IMR-90 (cell line): ENCODE data around the gene MSH3. TPM values are rescaled to one million over a fixed set of nuclear protein-coding genes. Genes with fewer than 3 reads are reported as not detected.

Experiments
- ATAC-seq: fragments of 200-7000 bp; cut with Tn5 transposase; 2 replicates; pipeline ENCODE4 v1.9.1; 2020; ENCODE audit warnings: low read depth, mild to moderate bottlenecking, moderate library complexity
- BruUV-seq: library from RNA; stranded (reverse); fragments of 400-500 nt; replicated peaks from 2 replicates; lab custom pipeline; 2021; lab: Mats Ljungman, UMichigan
- CTCF ChIA-PET: fragments of 300-600 bp; formaldehyde crosslinking; extraction: SDS; loops from one replicate; lab custom pipeline; 2021; ENCODE audit warnings: antibody characterized with exemption; lab: Yijun Ruan, JAX
- POLR2A ChIA-PET: fragments of 300-600 bp; sonication (Branson Sonifier 250); formaldehyde crosslinking; loops from one replicate; lab custom pipeline; 2022; ENCODE audit warnings: antibody characterized with exemption; ENCODE audit not compliant: unreplicated experiment; lab: Charles Lee
- DNase-seq: peaks from one replicate; pipeline ENCODE4 v3.0.0; 2013
- H2AFZ ChIP-seq: replicated peaks from 2 replicates; pipeline ENCODE3; 2013; ENCODE audit warnings: low read length, mild to moderate bottlenecking; ENCODE audit not compliant: poor library complexity
- H2AK5ac ChIP-seq: 2 replicates; pipeline ENCODE4 v1.6.1; 2013; ENCODE audit warnings: low read depth, low read length, inconsistent platforms
- H2AK9ac ChIP-seq: replicated peaks from 2 replicates; pipeline ENCODE3; 2013; ENCODE audit warnings: mild to moderate bottlenecking, low read depth, low read length, moderate library complexity; ENCODE audit not compliant: poor library complexity
- H2BK120ac ChIP-seq: 2 replicates; pipeline ENCODE4 v1.6.1; 2013; ENCODE audit warnings: low read depth, low read length, inconsistent platforms
- H2BK15ac ChIP-seq: 3 replicates; pipeline ENCODE4 v1.6.1; 2013; ENCODE audit warnings: low read depth, low read length, inconsistent platforms
- H2BK20ac ChIP-seq: 2 replicates; pipeline ENCODE4 v1.6.1; 2013; ENCODE audit warnings: low read depth, mild to moderate bottlenecking, inconsistent platforms, low read length, moderate library complexity
- H2BK5ac ChIP-seq: 2 replicates; pipeline ENCODE4 v1.6.1; 2013; ENCODE audit warnings: mild to moderate bottlenecking, low read depth, low read length, inconsistent platforms; ENCODE audit not compliant: poor library complexity, severe bottlenecking
- H3K14ac ChIP-seq: replicated peaks from 2 replicates; pipeline ENCODE4 v1.6.1; 2013; ENCODE audit warnings: low read depth, low read length, inconsistent platforms
- H3K18ac ChIP-seq: 2 replicates; pipeline ENCODE4 v1.6.1; 2013; ENCODE audit warnings: low read depth, low read length, control low read depth
- H3K23ac ChIP-seq: 2 replicates; pipeline ENCODE4 v1.6.1; 2013; ENCODE audit warnings: low read depth, low read length, inconsistent platforms
- H3K27ac ChIP-seq: 2 replicates; pipeline ENCODE4 v1.5.1; 2013; ENCODE audit warnings: mild to moderate bottlenecking, control low read depth, low read length; ENCODE audit not compliant: insufficient read depth
- H3K27me3 ChIP-seq: 2 replicates; pipeline ENCODE4 v1.6.1; 2013; ENCODE audit warnings: low read length; ENCODE audit not compliant: control insufficient read depth, insufficient read depth
- H3K36me3 ChIP-seq: 2 replicates; pipeline ENCODE4 v1.6.1; 2013; ENCODE audit warnings: low read length, mixed read lengths; ENCODE audit not compliant: control insufficient read depth, insufficient read depth
- H3K4ac ChIP-seq: 2 replicates; pipeline ENCODE4 v1.6.1; 2013; ENCODE audit warnings: low read depth, low read length, inconsistent platforms
- H3K4me1 ChIP-seq: 2 replicates; pipeline ENCODE4 v1.6.1; 2013; ENCODE audit warnings: low read length, mixed read lengths; ENCODE audit not compliant: control insufficient read depth, insufficient read depth
- H3K4me2 ChIP-seq: 2 replicates; pipeline ENCODE4 v1.6.1; 2013; ENCODE audit warnings: low read depth, mild to moderate bottlenecking, control low read depth, low read length, moderate library complexity
- H3K4me3 ChIP-seq: 2 replicates; pipeline ENCODE4 v1.5.1; 2013; ENCODE audit warnings: low read depth, mild to moderate bottlenecking, control low read depth, low read length, moderate library complexity; ENCODE audit not compliant: insufficient read depth
- H3K56ac ChIP-seq: 2 replicates; pipeline ENCODE4 v1.6.1; 2013; ENCODE audit warnings: low read length, inconsistent platforms; ENCODE audit not compliant: insufficient read depth; ENCODE audit errors: extremely low read depth
- H3K79me1 ChIP-seq, 2 experiments: 2 replicates each; pipeline ENCODE4 v1.6.1; 2013; ENCODE audit warnings: low read length in 2 of 2, inconsistent platforms in 1 of 2, low read depth in 1 of 2
- H3K9ac ChIP-seq: 2 replicates; pipeline ENCODE4 v1.6.1; 2013; ENCODE audit warnings: low read depth, low read length, control low read depth
- H3K9me1 ChIP-seq: 2 replicates; pipeline ENCODE4 v1.6.1; 2013; ENCODE audit warnings: low read length, inconsistent platforms; ENCODE audit not compliant: insufficient read depth
- H3K9me3 ChIP-seq: 2 replicates; pipeline ENCODE4 v1.6.1; 2013; ENCODE audit warnings: low read length; ENCODE audit not compliant: control insufficient read depth, insufficient read depth
- H4K20me1 ChIP-seq: 2 replicates; pipeline ENCODE4 v1.6.1; 2013; ENCODE audit warnings: low read length, inconsistent platforms; ENCODE audit not compliant: insufficient read depth
- H4K5ac ChIP-seq: 2 replicates; pipeline ENCODE4 v1.6.1; 2013; ENCODE audit warnings: mild to moderate bottlenecking, low read depth, low read length, control low read depth
- H4K8ac ChIP-seq, 2 experiments: 2 replicates each; pipeline ENCODE4 v1.6.1; 2013; ENCODE audit warnings: low read depth in 2 of 2, low read length in 2 of 2, control low read depth in 1 of 2, inconsistent platforms in 1 of 2
- H4K91ac ChIP-seq: 2 replicates; pipeline ENCODE4 v1.6.1; 2013; ENCODE audit warnings: low read depth, low read length, inconsistent platforms; ENCODE audit not compliant: insufficient read depth
- BHLHE40 ChIP-seq: fragments of 150-350 bp; IDR thresholded peaks from 2 replicates; pipeline ENCODE4 v1.6.1; 2016; ENCODE audit warnings: mild to moderate bottlenecking, low read depth, low read length
- CEBPB ChIP-seq: IDR thresholded peaks from 2 replicates; pipeline ENCODE4 v1.6.1; 2012; ENCODE audit warnings: low read depth, low read length, improper control_type of control experiment
- CHD1 ChIP-seq: IDR thresholded peaks from 2 replicates; pipeline ENCODE4 v1.6.1; 2012; ENCODE audit warnings: low read depth, low read length, improper control_type of control experiment
- CTCF ChIP-seq: conservative IDR thresholded peaks from 2 replicates; pipeline ENCODE4 v1.5.1; 2012; ENCODE audit warnings: mild to moderate bottlenecking, low read depth, low read length, improper control_type of control experiment
- ELK1 ChIP-seq: fragments of 150-350 bp; IDR thresholded peaks from 2 replicates; pipeline ENCODE4 v1.6.1; 2016; ENCODE audit warnings: low read depth, mild to moderate bottlenecking, low read length, moderate library complexity, borderline replicate concordance
- FOS ChIP-seq: fragments of 150-350 bp; IDR thresholded peaks from 2 replicates; pipeline ENCODE4 v1.6.1; 2016; ENCODE audit warnings: low read depth, low read length
- MAFK ChIP-seq: IDR thresholded peaks from 2 replicates; pipeline ENCODE4 v1.6.1; 2012; ENCODE audit warnings: low read depth, low read length, improper control_type of control experiment
- MAZ ChIP-seq: IDR thresholded peaks from 2 replicates; pipeline ENCODE4 v1.6.1; 2012; ENCODE audit warnings: low read depth, mild to moderate bottlenecking, low read length, improper control_type of control experiment, moderate library complexity, borderline replicate concordance
- MXI1 ChIP-seq: IDR thresholded peaks from 2 replicates; pipeline ENCODE4 v1.6.1; 2012; ENCODE audit warnings: low read depth, mild to moderate bottlenecking, low read length, moderate library complexity, borderline replicate concordance
- NFE2L2 ChIP-seq: fragments of 150-350 bp; IDR thresholded peaks from 2 replicates; pipeline ENCODE4 v1.6.1; 2016; ENCODE audit warnings: low read depth, mild to moderate bottlenecking, low read length
- POLR2A ChIP-seq: IDR thresholded peaks from 2 replicates; pipeline ENCODE4 v1.6.1; 2012; ENCODE audit warnings: mild to moderate bottlenecking, low read depth, low read length
- RAD21 ChIP-seq: IDR thresholded peaks from 2 replicates; pipeline ENCODE4 v1.6.1; 2012; ENCODE audit warnings: low read length, improper control_type of control experiment
- RCOR1 ChIP-seq: IDR thresholded peaks from 2 replicates; pipeline ENCODE4 v1.6.1; 2012; ENCODE audit warnings: mild to moderate bottlenecking, low read length, improper control_type of control experiment; ENCODE audit not compliant: insufficient replicate concordance
- RFX5 ChIP-seq: IDR thresholded peaks from 2 replicates; pipeline ENCODE4 v1.8.0; 2012; ENCODE audit warnings: low read depth, mild to moderate bottlenecking, low read length, moderate library complexity
- SMC3 ChIP-seq: fragments of 150-350 bp; IDR thresholded peaks from 2 replicates; pipeline ENCODE4 v1.6.1; 2016; ENCODE audit warnings: low read depth, mild to moderate bottlenecking, antibody characterized with exemption, low read length, moderate library complexity
- USF2 ChIP-seq: fragments of 150-350 bp; IDR thresholded peaks from 2 replicates; pipeline ENCODE4 v1.6.1; 2017; ENCODE audit warnings: mild to moderate bottlenecking, antibody characterized with exemption, low read length, low read depth
- WGBS, 2 experiments: methylation state at CpG; one replicate each; pipeline versions ENCODE4 v1.1.5 to v1.1.7; 2013; ENCODE audit warnings: missing lambda C conversion rate in 2 of 2; ENCODE audit not compliant: insufficient read length in 1 of 2; ENCODE audit errors: extremely low coverage in 2 of 2; 5-methylcytosine and 5-hydroxymethylcytosine counted together
- dilution Hi-C: fragments of 300-500 bp; cut with HindIII; formaldehyde crosslinking; loops from one replicate; pipeline ENCODE4 v1.14.3; 2018; ENCODE audit warnings: low sequenced_read_pairs; ENCODE audit not compliant: unreplicated experiment
- in situ Hi-C: fragments of 300-500 bp; cut with MboI; formaldehyde crosslinking; loops from 3 replicates; pipeline ENCODE4 v1.14.3; 2019; ENCODE audit warnings: low sequenced_read_pairs, inconsistent platforms, mixed read lengths
- intact Hi-C: fragments of 100-400 bp; cut with micrococcal nuclease; formaldehyde crosslinking; loops from 2 replicates; pipeline ENCODE4 v1.10.0; 2022
- polyA plus RNA-seq, 3 experiments: library from polyadenylated mRNA; depleted of rRNA; stranded (reverse); fragments of >200 nt; gene quantifications; 2 replicates each; pipeline ENCODE4 v1.2.3, GENCODE V29; 2012; ENCODE audit warnings: low replicate concordance in 1 of 3
- total RNA-seq: library from RNA; depleted of rRNA; stranded (reverse); fragments of >200 nt; gene quantifications from 2 replicates; pipeline ENCODE4 v1.2.3, GENCODE V29; 2012

MSH3 gene
- total and polyA plus RNA-seq, 2 of the 4 experiments (the other 2 are of a cell fraction) = 4.6 to 13.3 TPM

GRCh38 chr5:80820685-80821084 is 166.2 kb downstream of the MSH3 start:
- Histone ChIP-seq H3K27me3 (no peaks in the 10 kb centered on the region), H3K56ac (no peak overlapping the region), H3K4me3 (no peak overlapping the region), H2BK20ac (no peak overlapping the region), H3K4me2 (no peak overlapping the region), H3K4ac (no peak overlapping the region), H3K14ac (no peak overlapping the region), H2BK15ac (no peak overlapping the region), H2AK9ac (no peak overlapping the region), H4K5ac (no peak overlapping the region), H3K23ac (no peak overlapping the region), H3K79me1 (no peaks in the 10 kb centered on the region; a peak in 2 of 4 replicates), H3K9me1 (no peaks in the 10 kb centered on the region), H4K20me1 (no peaks in the 10 kb centered on the region), H3K4me1 (no peaks in the 10 kb centered on the region), H3K36me3 (no peaks in the 10 kb centered on the region; the same call in 1 of the 2 replicates), H3K18ac (no peak overlapping the region), H3K27ac (no peak overlapping the region), H4K91ac (no peak overlapping the region), H2AFZ (no peak overlapping the region), H2AK5ac (no peak overlapping the region), H4K8ac (no peak overlapping the region), H2BK5ac (no peak overlapping the region), H2BK120ac (no peak overlapping the region), H3K9me3 (no peaks in the 10 kb centered on the region), H3K9ac (no peak overlapping the region)
- no peak for DNase-seq
- dilution Hi-C loops = no loop called here
- BruUV-seq = no TSS peak
- in situ Hi-C loops = no loop called here
- intact Hi-C loops = no loop called here
- ATAC-seq = no peak
- no peak for TF ChIP-seq ELK1
- no peak for TF ChIP-seq NFE2L2
- no peak for TF ChIP-seq FOS
- no peak for TF ChIP-seq SMC3
- no peak for TF ChIP-seq RFX5
- no peak for TF ChIP-seq MAZ
- no peak for TF ChIP-seq POLR2A
- TF ChIP-seq RCOR1 = no peak
- TF ChIP-seq CEBPB = no peak
- no peak for TF ChIP-seq RAD21
- TF ChIP-seq CHD1 = no peak
- TF ChIP-seq BHLHE40 = no peak
- TF ChIP-seq CTCF = no peak
- TF ChIP-seq MAFK = no peak
- TF ChIP-seq MXI1 = no peak
- TF ChIP-seq USF2 = no peak
- ChIA-PET POLR2A (no interaction called here), CTCF (no interaction called here)
- no CpG with 5 or more reads among the region's 3 CpGs for WGBS, 2 experiments
